ENCODE data around the gene TEPSIN. TPM values are rescaled to one million over a fixed set of nuclear protein-coding genes. Genes with fewer than 3 reads are reported as not detected.

Gene TEPSIN
- total RNA-seq, 4 donors from 2014 or later: 37.9 to 82.2 (median 64.9) TPM

DNA sequence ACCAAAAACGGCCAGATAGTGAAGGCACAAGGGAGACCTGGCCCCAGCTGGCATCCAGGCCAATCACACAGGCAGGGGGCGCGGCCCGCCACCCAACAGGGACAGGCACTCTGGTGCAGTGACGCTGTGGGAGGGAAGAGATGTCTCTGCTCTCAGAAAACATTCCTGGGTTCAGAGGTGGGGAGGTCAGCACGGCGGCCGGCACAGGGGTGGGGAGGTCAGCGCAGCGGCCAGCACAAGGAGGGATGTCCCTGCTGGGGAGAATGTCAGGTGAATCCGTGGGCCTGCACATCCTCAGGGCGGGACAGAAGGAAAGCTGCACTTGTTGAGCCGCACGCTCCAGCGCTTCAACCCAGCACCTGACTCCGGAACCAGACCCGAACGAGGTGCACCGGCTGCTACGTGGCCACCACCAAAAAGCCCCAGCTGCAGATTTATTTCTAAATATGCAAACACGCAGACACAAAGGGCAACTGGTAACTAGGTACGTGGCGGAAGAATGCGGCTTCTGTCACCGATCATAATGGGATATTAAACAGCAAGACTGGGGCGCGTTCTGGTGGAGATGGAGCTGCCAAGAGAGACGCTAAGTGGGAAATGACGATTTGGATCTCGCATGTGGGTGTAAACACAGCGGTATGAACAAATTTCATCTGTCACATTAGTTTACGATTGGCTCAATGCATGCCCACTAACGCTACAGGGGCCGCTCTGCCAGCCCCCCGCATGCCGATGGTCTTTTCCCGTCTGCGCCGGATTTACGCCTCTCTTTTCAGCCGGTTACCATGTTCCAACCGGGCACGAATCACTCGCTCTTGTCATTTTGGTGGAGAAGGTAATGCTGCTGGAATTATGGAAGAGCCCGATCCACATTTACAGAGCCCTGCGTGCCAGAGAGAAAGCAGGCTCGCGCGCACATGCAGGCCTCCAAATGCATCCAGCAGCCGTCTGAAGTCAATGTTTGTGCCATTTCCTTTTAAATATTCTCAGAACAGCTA is 40.7 kb upstream of the TEPSIN start:
- WGBS, 2 donors: 97 to 98% methylated on average over 50 of the region's 50 CpGs
- intact Hi-C loops (cut with DNase I): no loop called here
- no peak overlapping the region for H3K27ac ChIP-seq

DNA sequence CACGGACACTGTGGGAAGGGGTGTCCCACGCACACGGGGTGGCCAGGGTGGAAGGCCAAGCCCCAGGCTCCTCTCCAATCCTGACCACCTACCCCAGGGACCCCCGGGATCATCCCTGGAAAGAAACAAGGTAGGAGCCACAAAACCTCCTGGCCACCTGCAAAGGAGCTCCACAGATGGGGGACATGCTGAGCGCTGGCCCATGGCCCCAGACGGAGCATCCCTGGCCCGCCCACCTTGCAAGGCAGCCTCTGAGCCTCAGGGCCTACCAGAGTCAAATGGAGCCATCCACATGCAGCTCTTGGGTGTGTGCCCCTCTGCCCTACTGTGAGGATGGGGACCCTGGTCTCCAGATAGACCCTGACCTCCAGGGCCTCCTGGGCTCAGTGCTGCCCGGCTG is 40.0 kb upstream of the TEPSIN start:
- H3K27me3 ChIP-seq: no peaks in the 10 kb centered on the region
- no peaks in the 10 kb centered on the region for H3K9me3 ChIP-seq
- peaks cover 14 to 22% of the 10 kb centered on the region in 2 donors for H3K4me1 ChIP-seq
- H3K27ac ChIP-seq: no peak overlapping the region
- TF ChIP-seq POLR2A (IDR thresholded peaks at IDR 0.05): no peak
- TF ChIP-seq, protein P1, sequence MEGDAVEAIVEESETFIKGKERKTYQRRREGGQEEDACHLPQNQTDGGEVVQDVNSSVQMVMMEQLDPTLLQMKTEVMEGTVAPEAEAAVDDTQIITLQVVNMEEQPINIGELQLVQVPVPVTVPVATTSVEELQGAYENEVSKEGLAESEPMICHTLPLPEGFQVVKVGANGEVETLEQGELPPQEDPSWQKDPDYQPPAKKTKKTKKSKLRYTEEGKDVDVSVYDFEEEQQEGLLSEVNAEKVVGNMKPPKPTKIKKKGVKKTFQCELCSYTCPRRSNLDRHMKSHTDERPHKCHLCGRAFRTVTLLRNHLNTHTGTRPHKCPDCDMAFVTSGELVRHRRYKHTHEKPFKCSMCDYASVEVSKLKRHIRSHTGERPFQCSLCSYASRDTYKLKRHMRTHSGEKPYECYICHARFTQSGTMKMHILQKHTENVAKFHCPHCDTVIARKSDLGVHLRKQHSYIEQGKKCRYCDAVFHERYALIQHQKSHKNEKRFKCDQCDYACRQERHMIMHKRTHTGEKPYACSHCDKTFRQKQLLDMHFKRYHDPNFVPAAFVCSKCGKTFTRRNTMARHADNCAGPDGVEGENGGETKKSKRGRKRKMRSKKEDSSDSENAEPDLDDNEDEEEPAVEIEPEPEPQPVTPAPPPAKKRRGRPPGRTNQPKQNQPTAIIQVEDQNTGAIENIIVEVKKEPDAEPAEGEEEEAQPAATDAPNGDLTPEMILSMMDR (IDR thresholded peaks at IDR 0.05): no peak
- DNase-seq: no peak
- 92 to 97% methylated on average over 5 of the region's 8 CpGs for WGBS, 2 donors
- H3K4me3 ChIP-seq (replicated peaks in 1 of 3): no peak overlapping the region
- H3K36me3 ChIP-seq: peaks cover 31 to 39% of the 10 kb centered on the region in 2 donors
- intact Hi-C loops (cut with DNase I): no loop called here

More for the DNA sequence above, 40.7 kb upstream of the TEPSIN start:
- H3K27me3 ChIP-seq: no peaks in the 10 kb centered on the region
- no peak overlapping the region for H3K4me3 ChIP-seq (replicated peaks in 1 of 3)
- TF ChIP-seq, protein P1 (IDR thresholded peaks at IDR 0.05): no peak
- TF ChIP-seq POLR2A (IDR thresholded peaks at IDR 0.05): no peak
- DNase-seq: no peak
- no peaks in the 10 kb centered on the region for H3K9me3 ChIP-seq
- H3K4me1 ChIP-seq: peaks cover 14 to 22% of the 10 kb centered on the region in 2 donors
- peaks cover 24 to 32% of the 10 kb centered on the region in 2 donors for H3K36me3 ChIP-seq

DNA sequence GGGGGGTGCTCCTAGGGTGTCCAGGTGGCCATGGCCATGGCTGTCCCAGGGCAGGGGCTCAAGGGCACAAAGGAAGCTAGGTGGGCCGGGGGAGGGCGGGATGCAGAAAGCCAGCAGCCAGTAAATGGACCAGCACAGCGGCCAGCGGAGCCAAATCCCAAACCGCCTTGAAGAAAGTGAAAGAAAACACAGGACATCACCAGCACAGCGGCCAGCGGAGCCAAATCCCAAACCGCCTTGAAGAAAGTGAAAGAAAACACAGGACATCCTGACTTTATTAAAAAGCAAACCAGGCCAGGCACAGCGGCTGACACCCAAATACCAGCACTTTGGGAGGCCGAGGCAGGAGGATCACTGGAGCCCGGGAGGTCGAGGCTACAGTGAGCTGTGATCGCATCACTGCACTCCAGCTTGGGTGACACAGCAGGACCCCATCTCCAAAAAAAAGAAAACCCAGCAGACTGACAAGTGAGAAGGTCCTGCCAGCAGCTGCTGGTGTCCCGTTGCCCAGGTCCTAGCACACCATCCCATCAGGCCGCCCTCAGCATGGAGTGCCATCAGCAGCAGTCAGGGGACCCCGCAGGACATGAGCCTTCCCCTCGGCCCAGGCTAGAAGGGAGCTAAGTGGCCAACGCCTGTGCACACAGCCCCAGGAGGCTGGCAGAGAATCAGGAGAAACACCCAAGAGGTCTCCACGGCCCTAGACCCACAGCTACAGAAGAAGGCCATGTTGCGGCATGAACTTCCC is 39.3 kb upstream of the TEPSIN start:
- Histone ChIP-seq H3K4me3 (replicated peaks in 1 of 3) (no peak overlapping the region), H3K27ac (peak overlapping the region in 2 of 3 donors; percentile 22 to 31), H3K36me3 (peaks cover 37 to 41% of the 10 kb centered on the region in 2 donors), H3K9me3 (no peaks in the 10 kb centered on the region), H3K4me1 (peaks cover 14 to 22% of the 10 kb centered on the region in 2 donors), H3K27me3 (no peaks in the 10 kb centered on the region)
- intact Hi-C loops (cut with DNase I): no loop called here
- DNase-seq: peak in 1 of 2 donors; percentile 33
- WGBS, 2 donors: 83 to 90% methylated on average over 16 to 19 of the region's 20 CpGs
- TF ChIP-seq, protein P1 (IDR thresholded peaks at IDR 0.05): no peak
- no peak for TF ChIP-seq POLR2A (IDR thresholded peaks at IDR 0.05)

DNA sequence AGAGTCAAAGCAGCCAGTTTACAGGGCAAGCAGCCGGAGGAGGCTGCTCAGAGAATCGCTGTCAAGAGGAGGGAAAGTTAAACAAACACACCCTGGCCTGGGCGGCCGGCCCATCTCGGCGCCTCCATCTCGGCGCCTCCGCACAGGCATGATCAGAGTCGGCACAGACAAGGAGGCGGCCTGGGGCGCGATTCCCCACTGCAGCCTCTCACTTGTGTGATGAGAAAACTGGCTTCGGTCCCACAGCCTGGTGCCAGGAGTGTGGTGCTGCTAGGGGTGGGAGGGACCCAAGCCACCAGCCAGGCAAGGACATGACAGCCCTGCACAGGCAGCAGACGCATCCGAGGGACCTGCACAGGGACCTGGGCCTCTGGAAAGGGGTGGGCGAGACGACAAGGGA is 38.6 kb upstream of the TEPSIN start:
- H3K9me3 ChIP-seq: no peaks in the 10 kb centered on the region
- H3K27me3 ChIP-seq: no peaks in the 10 kb centered on the region
- DNase-seq: peak; percentile 94 to 96
- WGBS, 2 donors: 38 to 41% methylated on average over 17 to 18 of the region's 18 CpGs
- H3K36me3 ChIP-seq: peaks cover 40 to 46% of the 10 kb centered on the region in 2 donors
- peak overlapping the region in 2 of 3 donors; percentile 22 to 31 for H3K27ac ChIP-seq
- peaks cover 14 to 22% of the 10 kb centered on the region in 2 donors for H3K4me1 ChIP-seq
- intact Hi-C loops (cut with DNase I): no loop called here
- no peak overlapping the region for H3K4me3 ChIP-seq (replicated peaks in 1 of 3)
- no peak for TF ChIP-seq POLR2A (IDR thresholded peaks at IDR 0.05)
- TF ChIP-seq, protein P1 (IDR thresholded peaks at IDR 0.05): no peak
